ENCODE results near the gene HSPBAP1.

HSPBAP1 gene

DNA sequence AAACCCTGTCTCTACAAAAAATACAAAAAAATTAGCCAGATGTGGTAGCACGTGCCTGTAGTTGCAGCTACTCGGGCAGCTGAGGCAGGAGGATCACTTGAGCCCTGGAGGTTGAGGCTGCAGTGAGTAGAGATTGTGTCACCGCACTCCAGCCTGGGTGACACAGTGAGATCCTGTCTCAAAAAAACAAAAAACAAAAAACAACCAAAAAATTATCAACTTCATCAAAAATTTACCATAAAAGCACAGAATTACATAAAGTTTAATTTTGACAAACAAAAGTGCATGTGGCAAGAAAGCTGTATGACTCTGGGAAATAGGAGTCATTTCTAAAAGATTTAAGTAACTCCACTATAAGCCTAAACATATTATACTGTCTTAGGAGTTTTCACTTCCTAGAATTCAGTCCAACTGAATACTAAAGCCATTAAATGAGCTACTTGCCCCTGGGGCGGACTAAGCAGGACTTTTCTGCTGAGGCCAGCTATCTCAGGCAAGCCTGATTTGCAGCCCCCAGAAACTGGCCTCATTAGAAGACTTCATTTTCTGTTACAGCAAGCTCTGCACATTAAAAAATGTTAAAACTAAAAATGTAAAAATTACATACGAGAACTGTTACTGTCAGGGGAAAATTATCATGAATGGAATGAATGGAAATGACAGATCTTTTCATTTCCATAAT is 23.0 kb downstream of the HSPBAP1 start:
- TF ChIP-seq GATA2 (IDR thresholded peaks at IDR 0.05; ENCODE audit: low read depth, low read length) (no peak), GATA3 (IDR thresholded peaks at IDR 0.05; ENCODE audit: low read depth, low read length) (no peak)

DNA sequence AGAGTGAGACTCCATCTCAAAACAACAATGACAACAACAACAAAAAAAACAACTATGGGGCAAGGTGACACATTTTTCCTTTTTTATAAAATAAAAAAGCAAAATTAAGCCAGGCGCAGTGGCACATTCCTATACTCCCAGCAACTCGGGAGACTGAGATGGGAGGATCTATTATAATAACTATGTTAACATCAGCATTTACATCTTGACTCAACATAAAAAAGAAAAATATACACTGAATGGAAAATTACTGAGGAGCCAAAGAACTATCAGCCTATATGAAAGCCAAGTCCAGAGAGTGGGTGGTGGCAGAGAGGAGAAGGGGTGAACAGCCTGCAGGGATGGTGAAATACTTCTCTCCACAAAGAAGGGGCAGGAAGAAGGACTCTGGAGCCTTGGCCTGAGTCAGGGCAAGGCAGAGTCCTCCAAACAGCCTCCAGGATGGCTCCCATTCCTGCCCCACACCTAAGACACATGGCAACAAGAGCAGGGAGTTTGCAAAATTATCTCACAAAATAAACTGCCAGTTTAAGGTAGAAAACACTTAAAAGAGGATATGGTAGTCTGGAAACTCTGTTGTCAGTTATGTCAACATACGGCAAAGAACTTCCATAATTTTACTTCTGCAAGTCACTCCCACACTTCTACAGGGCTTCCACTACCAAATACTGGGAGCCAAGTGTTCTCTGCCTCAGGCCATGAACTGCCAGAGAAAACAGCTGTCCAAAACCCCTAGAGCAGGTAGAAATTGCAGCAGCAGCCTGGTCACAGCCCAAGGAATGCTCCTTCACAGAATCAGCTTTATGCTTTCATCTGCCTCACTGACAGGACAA is 25.9 kb downstream of the HSPBAP1 start:
- TF ChIP-seq GATA2 (IDR thresholded peaks at IDR 0.05; ENCODE audit: low read depth, low read length), result no peak
- no peak for TF ChIP-seq GATA3 (IDR thresholded peaks at IDR 0.05; ENCODE audit: low read depth, low read length)

DNA sequence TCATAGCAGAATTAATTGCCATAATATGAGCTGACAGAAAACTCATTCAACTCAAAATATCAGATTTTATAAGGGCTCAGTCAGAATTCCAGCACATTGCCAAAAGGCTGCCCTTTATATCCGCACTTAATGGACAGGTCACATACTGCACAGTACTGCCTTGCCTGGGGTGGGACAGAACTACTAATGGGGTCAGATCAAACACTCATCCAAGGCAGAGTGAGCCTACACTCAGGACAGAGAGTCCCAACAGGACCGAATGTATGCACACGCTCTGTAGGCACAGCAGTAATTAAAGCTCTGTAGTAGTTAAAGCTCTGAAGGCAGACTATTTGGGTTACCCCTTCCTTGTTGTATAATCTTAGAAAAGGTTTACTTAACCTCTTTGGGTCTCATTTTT is 27.2 kb downstream of the HSPBAP1 start:
- TF ChIP-seq GATA3 (IDR thresholded peaks at IDR 0.05; ENCODE audit: low read depth, low read length), result no peak
- no peak for TF ChIP-seq GATA2 (IDR thresholded peaks at IDR 0.05; ENCODE audit: low read depth, low read length)

DNA sequence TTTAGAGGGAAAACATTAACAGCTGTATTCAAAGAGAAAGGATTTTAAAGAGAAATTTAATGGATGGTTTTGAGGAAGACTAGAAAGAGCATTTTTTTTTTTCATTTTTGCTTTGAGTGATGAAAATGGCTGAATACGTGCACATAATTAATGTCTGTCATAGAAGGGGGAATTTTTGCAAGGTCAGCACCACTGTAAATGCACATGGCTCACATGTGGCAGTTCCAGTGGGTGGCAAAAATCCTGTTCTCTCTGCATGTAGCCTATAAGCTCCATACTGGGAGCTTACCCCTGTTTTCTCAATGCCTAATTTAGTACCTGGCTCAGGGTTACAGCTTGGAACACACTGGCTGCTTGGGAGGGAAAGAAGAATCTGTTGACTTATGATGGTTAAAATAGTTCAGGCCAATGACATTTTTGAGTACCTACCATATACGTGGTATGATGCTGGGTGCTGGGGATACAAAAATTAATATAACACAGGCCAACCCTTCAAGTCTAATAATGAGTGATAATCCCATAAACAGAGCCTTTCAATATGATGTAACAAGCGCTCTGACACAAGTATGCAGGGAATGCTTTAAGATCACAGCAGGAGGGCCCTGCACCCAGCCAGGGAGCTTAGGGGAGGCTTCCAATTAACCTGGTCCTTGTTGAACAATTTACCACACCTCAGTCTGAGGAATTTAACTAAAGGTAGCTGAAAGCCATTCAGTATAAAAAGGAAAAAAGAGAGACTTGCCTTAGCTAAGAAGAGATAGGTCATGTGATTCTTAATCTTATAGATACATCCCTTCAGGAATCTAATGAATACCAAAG is 33.0 kb downstream of the HSPBAP1 start:
- TF ChIP-seq GATA2 (IDR thresholded peaks at IDR 0.05; ENCODE audit: low read depth, low read length) (no peak), GATA3 (IDR thresholded peaks at IDR 0.05; ENCODE audit: low read depth, low read length) (no peak)

DNA sequence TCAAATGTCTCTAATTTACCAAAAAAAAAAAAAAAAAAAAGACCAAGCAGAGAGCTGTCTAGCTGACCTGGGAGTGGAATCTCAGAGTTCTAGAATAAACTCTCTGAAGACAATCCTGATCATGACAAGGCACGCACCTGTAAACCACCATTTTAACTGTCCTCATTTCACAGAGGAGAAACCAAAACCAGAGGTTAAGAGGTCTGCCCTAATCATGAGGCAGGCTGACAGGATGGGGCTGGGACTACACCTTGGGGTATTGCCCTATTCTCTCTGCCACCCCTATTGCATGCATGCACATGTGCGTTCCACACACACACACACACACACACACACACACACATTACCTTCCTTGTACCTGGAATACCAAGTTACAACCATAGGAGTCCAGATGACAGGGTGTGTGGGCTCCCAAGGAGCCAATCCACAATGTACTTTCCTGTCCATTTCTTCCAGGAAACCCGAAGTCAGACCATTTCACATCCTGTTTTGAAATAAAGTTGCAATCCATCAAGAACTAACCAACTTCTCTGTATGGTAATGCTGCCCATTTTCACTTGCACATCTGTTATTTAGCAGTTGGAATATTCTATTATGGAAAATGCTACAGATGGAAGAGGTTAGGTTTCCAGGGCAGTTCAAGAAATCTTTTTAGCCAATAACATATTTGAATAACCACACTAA is 34.6 kb downstream of the HSPBAP1 start:
- TF ChIP-seq GATA2 (IDR thresholded peaks at IDR 0.05; ENCODE audit: low read depth, low read length) (no peak), GATA3 (IDR thresholded peaks at IDR 0.05; ENCODE audit: low read depth, low read length) (no peak)

DNA sequence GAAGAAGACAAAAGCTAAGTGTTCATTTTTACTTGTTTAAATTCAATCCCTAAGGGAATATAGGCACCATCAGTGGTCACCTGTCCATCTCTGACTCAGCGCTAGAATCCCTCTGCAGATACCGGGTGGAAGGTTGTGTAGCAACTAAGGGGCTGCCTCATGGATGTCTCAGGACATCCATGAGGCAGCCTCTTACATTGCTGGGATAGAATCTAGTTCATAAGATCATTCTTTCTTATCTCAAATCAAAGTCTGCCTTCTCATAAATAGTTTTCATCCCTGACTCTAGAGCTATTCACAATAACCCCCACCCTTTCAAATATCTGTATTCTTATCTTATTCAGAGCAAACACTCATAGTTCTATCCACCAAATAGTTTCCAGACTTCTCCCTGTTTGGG is 38.1 kb downstream of the HSPBAP1 start:
- TF ChIP-seq GATA3 (IDR thresholded peaks at IDR 0.05; ENCODE audit: low read depth, low read length) (no peak), GATA2 (IDR thresholded peaks at IDR 0.05; ENCODE audit: low read depth, low read length) (no peak)

DNA sequence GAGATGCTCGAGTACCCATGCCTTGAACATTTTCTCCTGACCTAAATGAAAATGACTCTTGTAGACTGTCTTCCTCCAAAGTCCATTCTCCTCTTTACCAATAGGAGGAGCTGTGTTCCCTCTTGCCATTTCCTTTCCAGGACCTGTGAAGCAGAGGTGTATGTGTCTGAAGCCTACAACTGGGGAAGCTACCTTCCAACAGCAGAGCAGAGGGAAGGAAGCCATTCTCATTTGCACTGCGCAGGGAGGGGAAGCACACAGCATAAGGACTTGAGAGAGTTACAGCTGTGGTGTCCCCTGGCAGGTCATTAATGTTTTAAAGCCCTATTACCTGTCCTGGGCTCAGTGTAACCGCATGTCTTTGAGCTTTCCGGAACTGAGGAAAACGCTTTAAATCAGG is 38.7 kb downstream of the HSPBAP1 start:
- TF ChIP-seq GATA2 (IDR thresholded peaks at IDR 0.05; ENCODE audit: low read depth, low read length) (no peak), GATA3 (IDR thresholded peaks at IDR 0.05; ENCODE audit: low read depth, low read length) (no peak)

DNA sequence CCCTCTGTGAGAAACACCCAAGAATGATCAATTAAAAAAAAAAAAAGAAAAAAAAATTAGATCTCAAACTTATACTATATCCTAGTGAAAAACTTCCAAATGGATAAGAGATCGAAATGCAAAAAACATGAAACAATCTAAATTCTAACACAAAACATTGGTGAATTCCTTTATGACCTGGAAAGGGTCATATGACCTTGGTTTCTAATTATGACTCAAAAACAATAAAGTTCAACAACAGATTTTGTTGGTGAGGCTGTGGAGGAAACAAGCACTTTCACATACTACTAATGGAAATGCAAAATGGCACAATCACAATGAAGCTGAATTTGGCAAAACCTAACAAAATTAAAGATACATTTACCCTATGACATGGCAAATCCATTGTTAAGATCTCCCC is 45.3 kb downstream of the HSPBAP1 start:
- TF ChIP-seq GATA3 (IDR thresholded peaks at IDR 0.05; ENCODE audit: low read depth, low read length) (no peak), GATA2 (IDR thresholded peaks at IDR 0.05; ENCODE audit: low read depth, low read length) (no peak)

DNA sequence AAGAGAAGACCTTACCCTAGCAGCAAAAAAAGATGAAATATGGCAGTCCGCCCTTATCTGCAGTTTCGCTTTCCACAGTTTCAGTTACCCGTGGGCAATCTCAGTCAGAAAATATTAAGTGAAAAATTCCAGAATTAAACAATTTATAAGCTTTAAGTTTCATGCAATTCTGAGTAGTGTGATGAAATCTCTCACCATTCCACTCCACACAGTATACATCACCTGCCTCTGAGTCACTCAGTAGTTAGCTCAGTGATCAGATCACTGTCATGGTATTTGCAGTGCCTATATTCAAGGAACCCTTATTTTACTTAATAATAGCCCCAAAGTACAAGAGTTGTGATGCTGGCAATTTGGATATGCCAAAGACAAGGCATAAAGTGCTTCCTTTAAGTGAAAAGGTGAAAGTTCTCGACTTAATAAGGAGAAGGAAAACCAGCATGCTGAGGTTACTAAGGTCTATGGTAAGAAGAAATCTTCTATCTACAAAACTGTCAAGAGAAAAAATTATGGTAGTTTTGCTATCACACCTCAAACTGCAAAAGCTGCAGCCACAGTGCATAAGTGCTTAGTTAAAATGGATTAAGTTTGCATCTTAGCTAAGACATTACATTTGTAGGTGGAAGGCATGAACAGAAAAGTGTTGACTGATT is 48.1 kb downstream of the HSPBAP1 start:
- no peak for TF ChIP-seq GATA2 (IDR thresholded peaks at IDR 0.05; ENCODE audit: low read depth, low read length)
- no peak for TF ChIP-seq GATA3 (IDR thresholded peaks at IDR 0.05; ENCODE audit: low read depth, low read length)

DNA sequence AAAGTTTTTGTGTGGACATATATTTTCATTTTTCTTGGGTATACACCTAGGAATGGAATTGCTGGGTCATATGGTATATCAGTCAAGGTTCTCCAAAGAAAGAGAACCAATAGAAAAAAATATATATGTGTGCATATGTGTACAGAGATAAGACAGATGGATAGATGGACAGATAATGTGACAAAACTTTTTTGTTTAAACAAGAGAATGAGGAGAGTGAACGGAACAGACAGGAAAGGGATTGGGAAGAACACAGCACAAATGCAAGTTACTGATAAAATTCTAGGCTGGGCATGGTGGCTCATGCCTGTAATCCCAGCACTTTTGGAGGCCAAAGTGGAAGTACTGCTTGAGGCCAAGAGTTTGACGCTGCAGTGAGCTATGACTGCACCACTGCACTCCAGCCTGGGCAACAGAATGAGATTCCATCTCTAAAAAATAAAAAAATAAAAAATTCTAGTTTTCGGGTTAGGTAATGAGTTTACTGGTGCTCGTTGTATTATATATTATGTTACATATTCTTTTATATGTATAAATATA is 50.0 kb downstream of the HSPBAP1 start:
- TF ChIP-seq GATA3 (IDR thresholded peaks at IDR 0.05; ENCODE audit: low read depth, low read length) (no peak), GATA2 (IDR thresholded peaks at IDR 0.05; ENCODE audit: low read depth, low read length) (no peak)

DNA sequence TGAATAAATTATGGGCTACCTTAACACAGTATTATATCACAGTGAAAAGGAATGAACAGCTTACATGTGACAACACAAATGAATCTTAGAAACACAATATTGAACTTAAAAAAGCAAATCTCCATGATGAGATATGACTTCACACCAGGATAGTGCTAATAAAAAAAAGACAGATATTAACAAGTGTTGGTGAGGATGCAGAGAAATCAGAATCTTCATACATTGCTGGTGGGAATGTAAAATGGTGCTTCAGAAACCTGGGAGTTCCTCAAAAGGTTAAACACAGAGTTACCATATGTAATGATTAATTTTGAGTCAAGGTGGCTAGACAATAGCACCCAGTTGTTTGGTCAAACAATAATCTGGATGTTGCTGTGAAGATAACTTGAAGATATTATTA is 51.4 kb downstream of the HSPBAP1 start:
- TF ChIP-seq GATA3 (IDR thresholded peaks at IDR 0.05; ENCODE audit: low read depth, low read length), result no peak
- TF ChIP-seq GATA2 (IDR thresholded peaks at IDR 0.05; ENCODE audit: low read depth, low read length), result no peak

DNA sequence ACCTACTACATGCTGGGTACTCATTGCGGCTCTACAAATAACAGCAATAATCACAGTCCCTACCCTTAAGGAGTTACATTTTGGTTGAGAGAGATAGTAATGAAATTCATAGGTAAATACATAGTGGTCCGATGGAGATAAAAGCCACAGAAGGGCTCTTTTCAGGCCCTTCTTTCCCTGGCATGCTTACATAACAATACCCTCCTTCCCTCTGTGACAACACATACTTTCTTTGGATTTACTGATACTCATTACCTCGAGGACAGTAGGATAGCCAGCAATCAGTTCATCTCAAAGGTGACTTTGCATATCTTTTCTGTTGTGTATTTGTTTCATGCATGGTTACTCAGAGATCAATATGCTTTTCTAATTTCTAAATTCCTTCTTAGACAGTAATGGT is 54.5 kb downstream of the HSPBAP1 start:
- TF ChIP-seq GATA3 (IDR thresholded peaks at IDR 0.05; ENCODE audit: low read depth, low read length) (no peak), GATA2 (IDR thresholded peaks at IDR 0.05; ENCODE audit: low read depth, low read length) (no peak)

DNA sequence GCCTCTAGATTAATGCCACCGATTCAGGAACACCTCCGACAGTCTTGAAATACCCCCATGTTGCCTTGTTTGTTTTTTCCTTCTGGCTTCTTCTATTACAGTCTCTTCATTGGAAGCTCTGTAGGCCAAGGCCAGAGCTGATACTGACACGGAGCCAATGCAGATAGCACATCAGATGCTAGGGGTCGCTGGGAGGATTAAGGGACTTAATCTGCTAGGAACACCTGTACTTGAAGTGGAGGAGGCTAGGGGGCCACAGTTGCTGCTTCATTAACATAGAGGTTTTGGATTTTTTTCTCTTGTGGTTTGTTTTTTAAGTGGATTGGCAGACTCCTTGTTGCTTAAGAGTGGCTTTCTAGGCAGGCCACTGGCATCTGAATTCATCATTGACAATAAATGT is 63.4 kb downstream of the HSPBAP1 start:
- TF ChIP-seq GATA2 (IDR thresholded peaks at IDR 0.05; ENCODE audit: low read depth, low read length), result no peak
- TF ChIP-seq GATA3 (IDR thresholded peaks at IDR 0.05; ENCODE audit: low read depth, low read length), result no peak
